ENCODE measurements around the gene MLH3. TPM values are rescaled to one million over a fixed set of nuclear protein-coding genes. Genes with fewer than 3 reads are reported as not detected.
A peak's percentile ranks its signal among the peaks of the same experiment; 100 is the strongest.

The MLH3 gene
- total RNA-seq, 1 experiment from 2014 or later = 48.7 TPM

- no peak overlapping the region for H3K27ac ChIP-seq
- POLR2A ChIA-PET (ENCODE audit: unreplicated experiment) = no interaction called here
These were observed 8.4 kb upstream of the MLH3 start for GRCh38 chr14:75059642-75060041.

GRCh38 chr14:75054421-75054820 is 3.2 kb upstream of the MLH3 start:
- BruUV-seq (replicated peaks) = no TSS peak
- Histone ChIP-seq H3K4me3 (no peak overlapping the region), H3K27ac (no peak overlapping the region), H3F3A (ENCODE audit: insufficient read depth, low read depth) (peaks cover 40% of the 10 kb centered on the region), H3K9me2 (ENCODE audit: insufficient read depth) (no peaks in the 10 kb centered on the region), H3K36me3 (ENCODE audit: low read depth) (peaks cover 14% of the 10 kb centered on the region), H2AFZ (no peak overlapping the region), H3K4me1 (replicated peaks; ENCODE audit: insufficient read depth) (peaks cover 15% of the 10 kb centered on the region), H3K27me3 (ENCODE audit: insufficient read depth, low read depth) (no peaks in the 10 kb centered on the region), H3K9me3 (ENCODE audit: insufficient read depth, low read depth) (no peaks in the 10 kb centered on the region), H4K20me1 (ENCODE audit: insufficient read depth) (no peaks in the 10 kb centered on the region), H3K4me2 (no peak overlapping the region), H3K79me2 (ENCODE audit: low read depth) (peaks cover 19% of the 10 kb centered on the region)
- POLR2A ChIA-PET (ENCODE audit: unreplicated experiment) = no interaction called here
- no peak for TF ChIP-seq CTCF (conservative IDR thresholded peaks at IDR 0.05)
- TF ChIP-seq EZH2 (IDR thresholded peaks at IDR 0.05; ENCODE audit: low read depth) = no peak
- intact Hi-C loops (cut with micrococcal nuclease; ENCODE audit: unreplicated experiment) = no loop called here
- DNase-seq = peak in 1 of 2 experiments; percentile 11
- CTCF ChIA-PET = no interaction called here

More at GRCh38 chr14:75059642-75060041, 8.4 kb upstream of the MLH3 start:
- intact Hi-C loops (cut with micrococcal nuclease; ENCODE audit: unreplicated experiment) = no loop called here
- Histone ChIP-seq H3K9me2 (ENCODE audit: insufficient read depth) (no peaks in the 10 kb centered on the region), H3K4me1 (replicated peaks; ENCODE audit: insufficient read depth) (peaks cover 13% of the 10 kb centered on the region), H3K9me3 (ENCODE audit: insufficient read depth, low read depth) (no peaks in the 10 kb centered on the region), H3K27me3 (ENCODE audit: insufficient read depth, low read depth) (no peaks in the 10 kb centered on the region), H3K36me3 (ENCODE audit: low read depth) (peaks cover 24% of the 10 kb centered on the region), H3K4me2 (no peak overlapping the region), H2AFZ (no peak overlapping the region), H3F3A (ENCODE audit: insufficient read depth, low read depth) (peaks cover 28% of the 10 kb centered on the region; the same call in 1 of the 2 replicates), H3K79me2 (ENCODE audit: low read depth) (peaks cover 40% of the 10 kb centered on the region), H3K4me3 (no peak overlapping the region), H4K20me1 (ENCODE audit: insufficient read depth) (no peaks in the 10 kb centered on the region)
- CTCF ChIA-PET = interaction anchor here (0.6 kb wide), 1 partner anchor 136 kb away, joined by 3 read pairs; the partner anchor contains the start of gene RPS6KL1
- no TSS peak for BruUV-seq (replicated peaks)
- TF ChIP-seq EZH2 (IDR thresholded peaks at IDR 0.05; ENCODE audit: low read depth) = no peak
- no peak for TF ChIP-seq CTCF (conservative IDR thresholded peaks at IDR 0.05)
- peak in 1 of 2 experiments; percentile 24 for DNase-seq

- DNase-seq = peak in 1 of 2 experiments; percentile 29
- no peaks in the 10 kb centered on the region for H3K9me2 ChIP-seq (ENCODE audit: insufficient read depth)
- H3K4me2 ChIP-seq = no peak overlapping the region
- ChIA-PET CTCF (no interaction called here), POLR2A (ENCODE audit: unreplicated experiment) (no interaction called here)
- no peak overlapping the region for H3K4me3 ChIP-seq
- intact Hi-C loops (cut with micrococcal nuclease; ENCODE audit: unreplicated experiment) = no loop called here
- no peak overlapping the region for H2AFZ ChIP-seq
- H3F3A ChIP-seq (ENCODE audit: insufficient read depth, low read depth) = peaks cover 40% of the 10 kb centered on the region
- H3K9me3 ChIP-seq (ENCODE audit: insufficient read depth, low read depth) = no peaks in the 10 kb centered on the region
- peaks cover 19% of the 10 kb centered on the region for H3K36me3 ChIP-seq (ENCODE audit: low read depth)
- H3K79me2 ChIP-seq (ENCODE audit: low read depth) = peaks cover 23% of the 10 kb centered on the region
- H3K4me1 ChIP-seq (replicated peaks; ENCODE audit: insufficient read depth) = peaks cover 15% of the 10 kb centered on the region
- H3K27ac ChIP-seq = no peak overlapping the region
- TF ChIP-seq EZH2 (IDR thresholded peaks at IDR 0.05; ENCODE audit: low read depth) (no peak), CTCF (conservative IDR thresholded peaks at IDR 0.05) (no peak)
- BruUV-seq (replicated peaks) = no TSS peak
- H3K27me3 ChIP-seq (ENCODE audit: insufficient read depth, low read depth) = no peaks in the 10 kb centered on the region
- H4K20me1 ChIP-seq (ENCODE audit: insufficient read depth) = no peaks in the 10 kb centered on the region
These were observed 2.4 kb upstream of the MLH3 start for GRCh38 chr14:75053396-75054291.

All from PC-9 (cell line).